Type B pancreatic cell (in vitro differentiated cells): ENCODE measurements around the gene RALGPS1. TPM values are rescaled to one million over a fixed set of nuclear protein-coding genes. Genes with fewer than 3 reads are reported as not detected.
A peak's percentile ranks its signal among the peaks of the same experiment; 100 is the strongest.

Experiments used
- DNase-seq: peaks from one replicate; pipeline ENCODE4 v3.0.0; 2021; ENCODE audit warnings: mixed read lengths; ENCODE audit not compliant: unreplicated experiment; ENCODE audit errors: extremely low spot score
- H3K27ac Mint-ChIP-seq: 2 replicates; pipeline ENCODE4 v1.8.0; 2021; ENCODE audit warnings: mild to moderate bottlenecking, mixed read lengths
- H3K27me3 Mint-ChIP-seq: 2 replicates; pipeline ENCODE4 v1.8.0; 2021; ENCODE audit warnings: mixed read lengths
- H3K36me3 Mint-ChIP-seq: 2 replicates; pipeline ENCODE4 v1.8.0; 2021; ENCODE audit warnings: mixed read lengths
- H3K4me1 Mint-ChIP-seq: one replicate; pipeline ENCODE4 v1.8.0; 2021; ENCODE audit warnings: mixed read lengths; ENCODE audit not compliant: unreplicated experiment
- H3K4me3 Mint-ChIP-seq: 2 replicates; pipeline ENCODE4 v1.8.0; 2021; ENCODE audit warnings: mild to moderate bottlenecking, mixed read lengths
- H3K9me3 Mint-ChIP-seq: 2 replicates; pipeline ENCODE4 v1.8.0; 2021; ENCODE audit warnings: mixed read lengths
- CTCF ChIP-seq: fragments of 200-600 bp; sonication (generic); conservative IDR thresholded peaks from 2 replicates; pipeline ENCODE4 v1.5.0; 2021; ENCODE audit warnings: antibody characterized with exemption, mild to moderate bottlenecking
- total RNA-seq: library from RNA; stranded (reverse); gene quantifications from 2 replicates; pipeline ENCODE4 v1.2.1, GENCODE V29; 2021; ENCODE audit warnings: low replicate concordance

RALGPS1 gene
- total RNA-seq, 1 donor from 2014 or later = 16.7 TPM

- no peak for TF ChIP-seq CTCF
- no peaks in the 10 kb centered on the region for H3K36me3 Mint-ChIP-seq
- H3K4me1 Mint-ChIP-seq = peaks cover 9% of the 10 kb centered on the region
- H3K27ac Mint-ChIP-seq = no peak overlapping the region
- H3K27me3 Mint-ChIP-seq = no peaks in the 10 kb centered on the region
- no peak overlapping the region for H3K4me3 Mint-ChIP-seq
- no peaks in the 10 kb centered on the region for H3K9me3 Mint-ChIP-seq
- no peak for DNase-seq
These were observed 248.8 kb downstream of the RALGPS1 start for GRCh38 chr9:127163409-127163808.

GRCh38 chr9:127165116-127165515, 250.5 kb downstream of the RALGPS1 start:
- no peaks in the 10 kb centered on the region for H3K4me1 Mint-ChIP-seq
- H3K36me3 Mint-ChIP-seq = peaks cover 8% of the 10 kb centered on the region
- H3K4me3 Mint-ChIP-seq = no peak overlapping the region
- H3K27ac Mint-ChIP-seq = no peak overlapping the region
- no peak for TF ChIP-seq CTCF
- H3K27me3 Mint-ChIP-seq = no peaks in the 10 kb centered on the region
- DNase-seq = peak; percentile 34
- H3K9me3 Mint-ChIP-seq = no peaks in the 10 kb centered on the region

GRCh38 chr9:127166111-127166510, 251.5 kb downstream of the RALGPS1 start:
- Mint-ChIP-seq H3K4me1 (no peaks in the 10 kb centered on the region), H3K36me3 (peaks cover 8% of the 10 kb centered on the region), H3K27me3 (no peaks in the 10 kb centered on the region), H3K27ac (no peak overlapping the region), H3K4me3 (no peak overlapping the region), H3K9me3 (no peaks in the 10 kb centered on the region)
- no peak for TF ChIP-seq CTCF
- no peak for DNase-seq

GRCh38 chr9:127166651-127167524, 252.3 kb downstream of the RALGPS1 start:
- H3K36me3 Mint-ChIP-seq = peaks cover 8% of the 10 kb centered on the region
- DNase-seq = no peak
- H3K4me1 Mint-ChIP-seq = no peaks in the 10 kb centered on the region
- no peaks in the 10 kb centered on the region for H3K9me3 Mint-ChIP-seq
- TF ChIP-seq CTCF = no peak
- no peak overlapping the region for H3K4me3 Mint-ChIP-seq
- H3K27me3 Mint-ChIP-seq = no peaks in the 10 kb centered on the region
- no peak overlapping the region for H3K27ac Mint-ChIP-seq

GRCh38 chr9:127167560-127168326, 253.2 kb downstream of the RALGPS1 start:
- H3K9me3 Mint-ChIP-seq = no peaks in the 10 kb centered on the region
- no peak for TF ChIP-seq CTCF
- H3K4me3 Mint-ChIP-seq = no peak overlapping the region
- DNase-seq = no peak
- peaks cover 8% of the 10 kb centered on the region for H3K36me3 Mint-ChIP-seq
- H3K27ac Mint-ChIP-seq = no peak overlapping the region
- no peaks in the 10 kb centered on the region for H3K4me1 Mint-ChIP-seq
- H3K27me3 Mint-ChIP-seq = no peaks in the 10 kb centered on the region
